HG03097 (cell line): ENCODE results near the gene GALM.
"Not testable (repeated sequence)": the region's sequence is repeated elsewhere in the genome, so short reads cannot be mapped to it uniquely, and the experiment has no call there.

Experiments
- ATAC-seq: cut with Tn5 transposase; IDR thresholded peaks from one replicate; pipeline ENCODE4 v1.9.1; 2021; ENCODE audit not compliant: unreplicated experiment, low FRiP score

Gene GALM

DNA sequence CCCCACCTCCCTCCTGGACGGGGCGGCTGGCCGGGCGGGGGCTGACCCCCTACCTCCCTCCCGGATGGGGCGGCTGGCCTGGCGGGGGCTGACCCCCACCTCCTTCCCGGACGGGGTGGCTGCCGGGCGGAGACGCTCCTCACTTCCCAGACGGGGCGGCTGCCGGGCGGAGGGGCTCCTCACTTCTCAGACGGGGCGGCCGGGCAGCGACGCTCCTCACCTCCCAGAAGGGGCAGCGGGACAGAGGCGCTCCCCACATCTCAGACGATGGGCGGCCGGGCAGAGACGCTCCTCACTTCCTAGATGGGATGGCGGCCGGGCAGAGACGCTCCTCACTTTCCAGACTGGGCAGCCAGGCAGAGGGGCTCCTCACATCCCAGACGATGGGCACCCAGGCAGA is 90.0 kb downstream of the GALM start:
- ATAC-seq = not testable (repeated sequence)

GRCh38 chr2:38763228-38763627 is 97.3 kb downstream of the GALM start:
- ATAC-seq = no peak

GRCh38 chr2:38763728-38764127 is 97.8 kb downstream of the GALM start:
- no peak for ATAC-seq

DNA sequence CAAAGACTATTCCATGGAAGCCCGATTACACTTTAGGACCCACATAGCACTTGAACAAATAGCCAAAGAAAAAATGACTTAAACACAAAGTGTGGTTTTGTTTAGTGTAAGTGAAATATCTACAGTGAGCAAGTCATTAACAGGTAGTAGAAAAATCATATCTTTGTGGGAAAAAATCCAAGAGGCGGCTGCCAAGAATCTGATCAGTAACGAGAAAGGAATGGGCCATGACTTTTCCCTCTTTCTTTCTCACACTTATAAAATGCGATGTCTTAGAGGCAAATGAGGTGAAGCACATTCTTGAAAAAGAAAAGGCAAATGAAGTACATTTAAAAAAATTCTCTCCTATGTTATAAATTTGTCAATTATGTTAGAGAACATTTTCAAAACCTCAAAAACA is 99.2 kb downstream of the GALM start:
- no peak for ATAC-seq

GRCh38 chr2:38765551-38765950 is 99.6 kb downstream of the GALM start:
- ATAC-seq = no peak

- ATAC-seq = no peak
Measured at GRCh38 chr2:38771632-38772031, 105.7 kb downstream of the GALM start.

DNA sequence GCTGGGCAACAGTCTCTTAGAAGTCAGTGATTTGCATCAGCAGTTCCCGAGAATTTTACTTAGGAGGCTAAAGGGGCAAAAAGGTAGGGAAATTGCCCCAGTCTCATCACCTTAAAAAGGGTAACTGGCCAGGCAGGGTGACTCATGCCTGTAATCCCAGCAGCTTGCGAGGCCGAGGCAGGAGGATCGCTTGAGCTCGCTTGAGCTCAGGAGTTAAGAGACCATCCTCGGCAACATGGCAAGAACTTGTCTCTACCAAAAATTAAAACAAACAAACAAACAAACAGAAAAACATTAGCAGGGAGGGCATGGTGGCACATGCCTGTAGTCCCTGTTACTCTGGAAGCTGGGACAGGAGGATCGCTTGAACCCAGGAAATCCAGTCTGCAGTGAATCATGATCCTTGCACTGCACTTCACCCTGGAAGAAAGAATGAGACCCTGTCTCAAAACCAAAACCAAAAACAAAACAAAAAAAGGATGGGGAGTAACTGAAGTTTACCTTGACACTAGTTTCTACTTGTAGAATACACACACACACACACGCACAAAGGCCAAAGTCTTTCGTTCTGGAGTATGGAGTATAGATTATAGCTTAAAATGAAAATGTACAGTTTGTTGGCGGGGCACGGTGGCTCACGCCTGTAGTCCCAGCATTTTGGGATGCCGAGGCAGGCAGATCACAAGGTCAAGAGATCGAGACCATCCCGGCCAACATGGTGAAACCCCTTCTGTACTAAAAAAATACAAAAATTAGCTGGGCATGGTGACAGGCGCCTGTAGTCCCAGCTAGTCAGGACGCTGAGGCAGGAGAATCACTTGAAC is 109.4 kb downstream of the GALM start:
- ATAC-seq = no peak

- ATAC-seq = no peak
Measured at GRCh38 chr2:38775921-38776225, 110.0 kb downstream of the GALM start.

GRCh38 chr2:38776531-38776930 is 110.6 kb downstream of the GALM start:
- ATAC-seq = no peak

DNA sequence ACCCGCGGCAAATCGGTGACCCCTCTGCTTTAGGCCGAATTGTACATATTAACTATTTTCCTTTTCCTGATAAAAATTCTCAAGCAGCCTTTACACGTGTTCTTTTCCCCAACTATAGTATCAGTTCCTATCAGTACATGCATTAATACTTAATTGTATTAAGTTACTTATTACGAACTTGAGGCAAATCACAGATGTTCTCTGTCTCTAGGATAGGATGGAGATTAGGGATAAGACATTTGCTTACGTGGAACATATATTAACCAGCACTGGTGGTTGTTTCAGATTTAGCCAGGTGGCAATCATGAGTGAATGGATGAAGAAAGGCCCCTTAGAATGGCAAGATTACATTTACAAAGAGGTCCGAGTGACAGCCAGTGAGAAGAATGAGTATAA is 112.8 kb downstream of the GALM start:
- ATAC-seq = no peak

DNA sequence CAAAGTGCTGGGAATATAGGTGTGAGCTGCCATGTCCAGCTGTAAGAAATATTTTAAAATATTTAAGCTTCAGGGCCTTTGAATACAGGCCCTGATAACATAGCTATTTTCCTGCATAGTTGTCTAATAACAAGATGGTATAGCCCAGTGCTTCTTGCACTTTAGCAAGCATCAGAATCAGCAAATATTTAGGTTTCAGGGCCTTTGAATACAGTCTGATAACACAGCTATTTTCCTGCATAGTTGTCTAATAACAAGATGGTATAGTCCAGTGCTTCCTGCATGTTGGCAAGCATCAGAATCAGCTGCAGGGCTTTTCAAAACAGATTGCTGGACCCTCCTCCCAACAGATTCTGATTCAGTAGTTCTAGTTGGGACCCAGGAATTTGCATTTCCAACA is 117.7 kb downstream of the GALM start:
- ATAC-seq = no peak
